NCI-H1105 treated with DMSO at 0.1 percent for 48 hours (cell line): ENCODE measurements around the gene FOLR1.

Experiments used
- DNase-seq: peaks from one replicate; lab custom pipeline; 2025; lab: John Stamatoyannopoulos, UW

FOLR1 gene

GRCh38 chr11:72223615-72224563 is 31.9 kb downstream of the FOLR1 start:
- DNase-seq, result peak; percentile 46

GRCh38 chr11:72224564-72225410 is 32.8 kb downstream of the FOLR1 start, which contains the start of gene INPPL1:
TSS of gene INPPL1 (plus strand) at chr11:72224767. CDS start at chr11:72224985, 218 bp downstream.
- DNase-seq, result peak; percentile 28

GRCh38 chr11:72225411-72225951 is 33.5 kb downstream of the FOLR1 start:
- DNase-seq, result no peak

GRCh38 chr11:72226701-72227100 is 34.8 kb downstream of the FOLR1 start:
- DNase-seq, result peak; percentile 68

- DNase-seq, result peak; percentile 93
Observed at GRCh38 chr11:72227316-72228228, 35.6 kb downstream of the FOLR1 start.

GRCh38 chr11:72228229-72228843 is 36.4 kb downstream of the FOLR1 start:
- no peak for DNase-seq

GRCh38 chr11:72228844-72229231 is 36.9 kb downstream of the FOLR1 start:
- DNase-seq, result no peak

GRCh38 chr11:72229336-72229924 is 37.5 kb downstream of the FOLR1 start:
- no peak for DNase-seq

- DNase-seq, result no peak
Observed at GRCh38 chr11:72229925-72230763, 38.2 kb downstream of the FOLR1 start.

- DNase-seq, result no peak
Observed at GRCh38 chr11:72230764-72231365, 38.9 kb downstream of the FOLR1 start.

- DNase-seq, result no peak
Observed at GRCh38 chr11:72231396-72232259, 39.7 kb downstream of the FOLR1 start.

- no peak for DNase-seq
Observed at GRCh38 chr11:72232260-72233055, 40.5 kb downstream of the FOLR1 start.

GRCh38 chr11:72233056-72233772 is 41.3 kb downstream of the FOLR1 start:
- DNase-seq, result no peak

- no peak for DNase-seq
Observed at GRCh38 chr11:72233773-72234513, 42.0 kb downstream of the FOLR1 start.

- DNase-seq, result no peak
Observed at GRCh38 chr11:72234514-72234830, 42.5 kb downstream of the FOLR1 start.

GRCh38 chr11:72234920-72235319 is 43.0 kb downstream of the FOLR1 start:
- DNase-seq, result no peak
